HEK293 (cell line): ENCODE measurements around the gene FBN2.

Experiments
- CTCF ChIA-PET: fragments of 350-600 bp; formaldehyde crosslinking; extraction: SDS; loops from one replicate; lab custom pipeline; 2021; ENCODE audit warnings: antibody characterized with exemption; lab: Yijun Ruan, JAX
- POLR2A ChIA-PET: fragments of 300-600 bp; formaldehyde crosslinking; extraction: SDS; loops from one replicate; lab custom pipeline; 2020; ENCODE audit warnings: antibody characterized with exemption, inconsistent platforms; lab: Yijun Ruan, JAX
- H3K27ac ChIP-seq: fragments of 200-500 bp; sonication (Bioruptor generic); 2 replicates; pipeline ENCODE4 v1.5.1; 2014; ENCODE audit warnings: low read depth, low read length, control low read depth, inconsistent platforms; ENCODE audit errors: extremely low read depth
- H3K36me3 ChIP-seq, 2 experiments: fragments of 200-500 bp in 1 of 2; sonication (Bioruptor generic) in 1 of 2; 1 replicate in 1 of 2; 2 replicates in 1 of 2; pipeline ENCODE4 v1.5.1; 2014 to 2017; ENCODE audit warnings: inconsistent platforms in 2 of 2, low read length in 2 of 2; ENCODE audit not compliant: control insufficient read depth in 2 of 2, insufficient read depth in 1 of 2
- H3K4me1 ChIP-seq: fragments of 200-500 bp; sonication (Bioruptor generic); 2 replicates; pipeline ENCODE4 v1.5.1; 2014; ENCODE audit warnings: mild to moderate bottlenecking, low read length, inconsistent platforms; ENCODE audit not compliant: control insufficient read depth, insufficient read depth
- H3K4me3 ChIP-seq: 2 replicates; pipeline ENCODE4 v1.5.1; 2011; ENCODE audit warnings: low read depth, mild to moderate bottlenecking, control low read depth, low read length, moderate library complexity
- H3K9me3 ChIP-seq: fragments of 200-500 bp; sonication (Bioruptor generic); 2 replicates; pipeline ENCODE4 v1.5.1; 2014; ENCODE audit warnings: low read depth, low read length, inconsistent platforms; ENCODE audit not compliant: control insufficient read depth, insufficient read depth
- GLI2 ChIP-seq: fragments of 450-650 bp; formaldehyde crosslinking; IDR thresholded peaks from 2 replicates; pipeline ENCODE4; 2017; ENCODE audit warnings: missing biosample characterization, missing genetic modification characterization, low read depth, borderline replicate concordance
- GLIS2 ChIP-seq: fragments of 450-650 bp; formaldehyde crosslinking; IDR thresholded peaks from 2 replicates; pipeline ENCODE4 v1.5.1; 2016; ENCODE audit warnings: missing biosample characterization, missing genetic modification characterization
- KLF9 ChIP-seq: fragments of 450-650 bp; formaldehyde crosslinking; IDR thresholded peaks from 2 replicates; pipeline ENCODE4 v1.5.1; 2016; ENCODE audit warnings: missing biosample characterization, missing genetic modification characterization, low read depth
- MZF1 ChIP-seq: fragments of 450-650 bp; formaldehyde crosslinking; IDR thresholded peaks from 2 replicates; pipeline ENCODE4 v1.5.1; 2017; ENCODE audit warnings: missing biosample characterization, missing genetic modification characterization, borderline replicate concordance
- RBAK ChIP-seq: fragments of 450-650 bp; formaldehyde crosslinking; IDR thresholded peaks from 2 replicates; pipeline ENCODE4 v1.5.1; 2016; ENCODE audit warnings: missing biosample characterization, missing genetic modification characterization
- SP7 ChIP-seq: fragments of 450-650 bp; formaldehyde crosslinking; IDR thresholded peaks from 2 replicates; pipeline ENCODE4 v1.5.1; 2016; ENCODE audit warnings: missing biosample characterization, missing genetic modification characterization
- ZFP3 ChIP-seq: fragments of 450-650 bp; formaldehyde crosslinking; IDR thresholded peaks from 2 replicates; pipeline ENCODE4 v1.5.1; 2016; ENCODE audit warnings: low read depth, missing biosample characterization, missing genetic modification characterization
- ZNF112 ChIP-seq: fragments of 450-650 bp; formaldehyde crosslinking; IDR thresholded peaks from 2 replicates; pipeline ENCODE4 v1.5.0; 2017; ENCODE audit warnings: missing biosample characterization, missing genetic modification characterization
- ZNF223 ChIP-seq: fragments of 450-650 bp; formaldehyde crosslinking; IDR thresholded peaks from 2 replicates; pipeline ENCODE4 v1.5.1; 2016; ENCODE audit warnings: missing biosample characterization, missing genetic modification characterization
- ZNF311 ChIP-seq: fragments of 450-650 bp; formaldehyde crosslinking; IDR thresholded peaks from 2 replicates; pipeline ENCODE4 v1.5.1; 2017; ENCODE audit warnings: missing biosample characterization, missing genetic modification characterization, borderline replicate concordance
- ZNF501 ChIP-seq: fragments of 450-650 bp; formaldehyde crosslinking; IDR thresholded peaks from 2 replicates; pipeline ENCODE4 v1.5.1; 2016; ENCODE audit warnings: missing biosample characterization, missing genetic modification characterization
- ZNF513 ChIP-seq: fragments of 450-650 bp; IDR thresholded peaks from 2 replicates; pipeline ENCODE4 v1.5.1; 2018; ENCODE audit warnings: missing biosample characterization, missing genetic modification characterization
- ZNF585B ChIP-seq: fragments of 450-650 bp; formaldehyde crosslinking; IDR thresholded peaks from 2 replicates; pipeline ENCODE4 v1.5.1; 2016; ENCODE audit warnings: missing biosample characterization, missing genetic modification characterization
- ZNF837 ChIP-seq: fragments of 450-650 bp; formaldehyde crosslinking; IDR thresholded peaks from 2 replicates; pipeline ENCODE4 v1.5.1; 2016; ENCODE audit warnings: missing biosample characterization, missing genetic modification characterization
- TF ChIP-seq, protein P1 (sequence below): fragments of 450-650 bp; formaldehyde crosslinking; IDR thresholded peaks from 2 replicates; pipeline ENCODE4 v1.5.1; 2016; ENCODE audit warnings: missing biosample characterization, missing genetic modification characterization
- TF ChIP-seq, protein P2 (sequence below): IDR thresholded peaks from 2 replicates; pipeline ENCODE4 v1.6.1; 2011; ENCODE audit warnings: mild to moderate bottlenecking, low read depth, low read length, borderline replicate concordance

Gene FBN2

DNA sequence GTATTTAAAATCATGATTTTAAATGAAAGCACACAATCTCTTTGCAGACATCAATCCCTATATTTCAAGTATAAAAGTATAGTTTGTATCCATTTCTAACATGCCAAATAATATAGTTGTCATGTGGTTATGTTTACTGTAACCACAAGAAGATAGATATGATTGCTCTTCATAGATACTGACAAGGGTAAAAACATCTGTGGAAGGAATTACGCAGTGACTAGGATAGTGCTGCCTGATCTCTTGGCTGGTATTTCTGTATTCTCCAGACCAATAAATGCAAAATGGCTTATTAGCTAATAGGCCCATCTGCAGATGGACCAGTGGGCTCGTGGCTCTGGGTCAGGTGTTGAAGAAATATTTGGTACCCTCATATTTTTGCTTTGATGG, 34.9 kb upstream of the FBN2 start:
- ChIA-PET POLR2A (no interaction called here), CTCF (no interaction called here)
- no peaks in the 10 kb centered on the region for H3K9me3 ChIP-seq
- no peaks in the 10 kb centered on the region for H3K4me1 ChIP-seq
- no peak overlapping the region for H3K4me3 ChIP-seq
- H3K27ac ChIP-seq: no peak overlapping the region
- no peaks in the 10 kb centered on the region for H3K36me3 ChIP-seq
- no peak for TF ChIP-seq GLI2

- H3K9me3 ChIP-seq: no peaks in the 10 kb centered on the region
- H3K4me3 ChIP-seq: no peak overlapping the region
- CTCF ChIA-PET: interaction anchor here (0.7 kb wide), 1 partner anchor 15 kb away, joined by 3 read pairs; no protein-coding TSS in a partner anchor
- TF ChIP-seq ZNF501 (tag by site-specific recombination) (no peak), MZF1 (tag by site-specific recombination) (no peak), RBAK (no peak), SP7 (tag by site-specific recombination) (no peak), GLIS2 (tag by site-specific recombination) (no peak), ZNF513 (tag by site-specific recombination) (no peak)
- TF ChIP-seq, protein P1, sequence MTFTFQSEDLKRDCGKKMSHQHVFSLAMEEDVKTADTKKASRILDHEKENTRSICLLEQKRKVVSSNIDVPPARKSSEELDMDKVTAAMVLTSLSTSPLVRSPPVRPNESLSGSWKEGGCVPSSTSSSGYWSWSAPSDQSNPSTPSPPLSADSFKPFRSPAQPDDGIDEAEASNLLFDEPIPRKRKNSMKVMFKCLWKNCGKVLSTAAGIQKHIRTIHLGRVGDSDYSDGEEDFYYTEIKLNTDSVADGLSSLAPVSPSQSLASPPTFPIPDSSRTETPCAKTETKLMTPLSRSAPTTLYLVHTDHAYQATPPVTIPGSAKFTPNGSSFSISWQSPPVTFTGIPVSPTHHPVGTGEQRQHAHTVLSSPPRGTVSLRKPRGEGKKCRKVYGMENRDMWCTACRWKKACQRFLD (tag by site-specific recombination): no peak
- TF ChIP-seq, all 188 proteins: peak for 0
- no peaks in the 10 kb centered on the region for H3K4me1 ChIP-seq
- no peak overlapping the region for H3K27ac ChIP-seq
- POLR2A ChIA-PET: no interaction called here
- H3K36me3 ChIP-seq: no peaks in the 10 kb centered on the region
Measured at GRCh38 chr5:128572051-128572929, 34.2 kb upstream of the FBN2 start.

DNA sequence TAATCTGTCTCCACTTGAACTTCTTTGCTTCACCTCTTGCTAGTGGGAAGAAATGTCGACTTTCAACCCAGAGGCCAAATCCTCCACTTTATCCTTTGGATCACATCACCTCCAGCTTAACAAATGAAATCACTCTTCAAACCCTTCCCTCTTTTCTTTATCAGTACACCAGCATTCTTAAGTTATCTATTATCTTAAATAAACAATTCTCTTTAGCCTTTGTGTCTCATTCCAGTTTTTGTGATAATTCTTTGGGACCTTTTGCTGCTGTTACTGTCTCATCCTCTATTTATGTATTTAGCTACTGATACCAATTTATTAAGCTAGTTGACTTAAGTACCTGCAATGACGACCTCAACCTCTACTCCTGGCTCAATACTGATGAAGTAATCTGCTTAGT, 28.1 kb upstream of the FBN2 start:
- TF ChIP-seq ZNF223 (tag by site-specific recombination) (no peak), ZFP3 (tag by site-specific recombination) (no peak), ZNF585B (no peak), ZNF837 (no peak), ZNF311 (tag by site-specific recombination) (no peak), ZNF112 (tag by site-specific recombination) (no peak), KLF9 (tag by site-specific recombination) (no peak)
- TF ChIP-seq, protein P2, sequence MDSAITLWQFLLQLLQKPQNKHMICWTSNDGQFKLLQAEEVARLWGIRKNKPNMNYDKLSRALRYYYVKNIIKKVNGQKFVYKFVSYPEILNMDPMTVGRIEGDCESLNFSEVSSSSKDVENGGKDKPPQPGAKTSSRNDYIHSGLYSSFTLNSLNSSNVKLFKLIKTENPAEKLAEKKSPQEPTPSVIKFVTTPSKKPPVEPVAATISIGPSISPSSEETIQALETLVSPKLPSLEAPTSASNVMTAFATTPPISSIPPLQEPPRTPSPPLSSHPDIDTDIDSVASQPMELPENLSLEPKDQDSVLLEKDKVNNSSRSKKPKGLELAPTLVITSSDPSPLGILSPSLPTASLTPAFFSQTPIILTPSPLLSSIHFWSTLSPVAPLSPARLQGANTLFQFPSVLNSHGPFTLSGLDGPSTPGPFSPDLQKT: no peak
- TF ChIP-seq, all 188 proteins: peak for 0
- no peaks in the 10 kb centered on the region for H3K36me3 ChIP-seq
- ChIA-PET POLR2A (no interaction called here), CTCF (no interaction called here)
- H3K4me3 ChIP-seq: no peak overlapping the region
- H3K27ac ChIP-seq: no peak overlapping the region
- H3K4me1 ChIP-seq: no peaks in the 10 kb centered on the region; the same call in 1 of the 2 replicates
- no peaks in the 10 kb centered on the region for H3K9me3 ChIP-seq
